Measurements from ENCODE around the gene ST6GALNAC3.
"Not testable (repeated sequence)": the region's sequence is repeated elsewhere in the genome, so short reads cannot be mapped to it uniquely, and the experiment has no call there.

ST6GALNAC3 gene

DNA sequence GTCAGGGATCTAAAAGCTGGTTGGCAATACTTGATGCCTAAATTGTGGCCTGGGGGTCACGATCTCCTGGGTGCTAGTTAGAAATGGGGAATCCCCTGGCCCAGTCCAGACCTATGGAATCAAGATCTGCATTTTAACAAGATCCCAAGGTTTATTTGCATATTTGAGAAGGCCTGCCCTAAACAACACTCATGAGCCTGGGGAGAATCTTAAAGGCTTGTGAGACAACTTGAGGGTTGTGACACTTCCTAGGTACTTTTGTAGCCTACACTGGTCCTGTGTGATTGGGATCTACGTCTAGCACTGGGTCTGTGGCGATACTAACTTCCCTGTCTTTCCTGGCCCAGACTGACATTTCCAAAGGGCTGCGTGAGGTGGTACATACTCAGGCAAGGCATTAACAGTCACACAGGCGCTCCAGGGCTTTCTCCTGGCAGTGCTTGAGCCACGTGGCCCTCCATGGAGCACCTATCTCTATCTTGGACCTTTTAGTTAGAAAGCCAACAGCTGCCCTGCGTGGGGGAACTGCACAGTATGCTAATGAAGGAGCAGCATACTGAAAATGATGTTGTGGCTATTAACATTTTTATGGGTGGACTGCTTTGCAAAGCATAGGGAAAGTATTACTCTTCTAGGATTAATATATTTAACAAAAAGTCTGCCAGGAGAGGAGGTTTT, 263.1 kb downstream of the ST6GALNAC3 start:
- no peak for DNase-seq (ENCODE audit: low read depth, low spot score)

- DNase-seq (ENCODE audit: low read depth, low spot score), result no peak
These were observed 265.5 kb downstream of the ST6GALNAC3 start for GRCh38 chr1:76340056-76340455.

GRCh38 chr1:76341816-76342215, 267.3 kb downstream of the ST6GALNAC3 start:
- not testable (repeated sequence) for DNase-seq (ENCODE audit: low read depth, low spot score)

- DNase-seq (ENCODE audit: low read depth, low spot score), result no peak
These were observed 268.8 kb downstream of the ST6GALNAC3 start for GRCh38 chr1:76343356-76343755.

GRCh38 chr1:76351655-76352054, 277.1 kb downstream of the ST6GALNAC3 start:
- DNase-seq (ENCODE audit: low read depth, low spot score), result no peak

GRCh38 chr1:76352741-76353435, 278.3 kb downstream of the ST6GALNAC3 start:
- no peak for DNase-seq (ENCODE audit: low read depth, low spot score)

DNA sequence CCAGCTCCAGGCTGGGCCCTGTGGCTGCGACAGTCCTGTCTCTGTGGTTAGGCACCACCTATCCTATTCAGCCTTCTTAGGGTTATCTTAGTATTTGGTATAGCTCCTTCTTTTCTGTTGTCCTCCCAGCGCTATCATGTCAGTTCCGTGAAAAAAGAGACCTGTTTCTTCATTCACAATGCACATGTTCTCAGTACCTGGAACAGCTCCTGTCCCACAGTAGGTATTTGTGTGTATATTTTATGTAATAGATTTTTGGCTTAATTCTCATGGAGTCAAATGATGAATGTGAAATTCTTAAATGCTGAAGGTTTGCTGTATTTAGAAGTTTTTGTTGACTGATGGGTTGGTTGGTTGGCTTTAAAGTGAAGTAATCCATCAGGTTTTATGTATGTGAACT, 279.7 kb downstream of the ST6GALNAC3 start:
- DNase-seq (ENCODE audit: low read depth, low spot score), result no peak

DNA sequence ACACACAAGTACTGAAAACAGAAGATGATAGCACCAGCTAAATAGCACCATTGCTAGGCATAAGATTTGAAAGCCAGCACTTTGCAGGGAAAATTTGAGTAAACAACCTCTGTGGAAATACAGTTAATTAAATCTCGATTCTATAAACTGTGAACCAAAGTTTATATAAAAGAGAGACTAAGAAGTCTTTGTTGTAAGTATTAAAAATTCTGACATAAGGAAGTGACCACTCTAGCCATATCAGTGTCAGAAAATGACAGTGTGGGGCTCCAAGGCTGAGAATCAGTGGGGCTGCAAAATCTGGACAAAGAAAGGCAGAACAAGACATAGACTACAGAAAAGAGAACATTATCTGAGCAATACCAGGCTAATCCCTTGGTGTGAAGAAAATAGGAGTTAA, 292.2 kb downstream of the ST6GALNAC3 start:
- DNase-seq (ENCODE audit: low read depth, low spot score), result no peak

DNA sequence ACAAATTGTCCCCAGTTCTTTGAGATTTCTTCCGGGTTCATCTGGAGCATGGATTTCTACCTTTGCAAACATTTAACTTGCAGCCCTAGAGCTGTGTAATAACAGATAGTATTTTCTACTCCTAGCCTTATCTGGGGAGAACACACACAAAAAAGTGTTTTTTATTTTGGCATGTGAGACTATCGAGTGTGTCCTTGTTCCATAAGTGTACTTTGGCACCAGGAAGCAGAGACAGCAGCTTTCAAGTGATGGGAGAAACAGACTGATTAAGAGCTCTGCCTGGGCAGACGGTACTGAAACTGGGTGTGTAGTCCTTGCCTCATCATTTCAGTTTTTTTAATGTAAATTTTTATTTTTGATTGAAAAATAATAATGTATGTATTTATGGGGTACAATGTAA, 297.4 kb downstream of the ST6GALNAC3 start:
- no peak for DNase-seq (ENCODE audit: low read depth, low spot score)

GRCh38 chr1:76374086-76374485, 299.5 kb downstream of the ST6GALNAC3 start:
- DNase-seq (ENCODE audit: low read depth, low spot score), result no peak

GRCh38 chr1:76377247-76377646, 302.7 kb downstream of the ST6GALNAC3 start:
- no peak for DNase-seq (ENCODE audit: low read depth, low spot score)

DNA sequence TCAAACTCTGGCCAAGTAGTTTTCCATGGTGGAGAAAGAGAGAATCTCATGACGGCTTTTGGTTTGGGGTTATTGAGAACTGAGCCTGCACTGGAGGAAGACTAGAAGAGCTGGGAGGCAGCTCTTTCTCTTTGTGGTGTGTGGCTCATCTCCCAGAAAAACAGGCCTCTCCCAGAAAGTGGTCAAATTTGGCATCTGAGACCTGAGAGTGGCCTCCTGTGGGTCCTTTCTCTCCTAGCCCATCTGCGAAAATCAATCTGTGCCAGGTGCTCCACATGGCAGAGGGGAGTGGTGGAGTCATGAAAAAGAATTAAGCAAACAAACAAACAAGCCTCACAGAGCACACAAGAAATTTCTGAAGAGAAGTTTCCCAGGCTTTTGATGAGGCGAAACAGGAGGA, 305.0 kb downstream of the ST6GALNAC3 start:
- no peak for DNase-seq (ENCODE audit: low read depth, low spot score)

GRCh38 chr1:76381450-76382097, 307.0 kb downstream of the ST6GALNAC3 start:
- no peak for DNase-seq (ENCODE audit: low read depth, low spot score)

- DNase-seq (ENCODE audit: low read depth, low spot score), result no peak
These were observed 313.7 kb downstream of the ST6GALNAC3 start for GRCh38 chr1:76388261-76388660.

DNA sequence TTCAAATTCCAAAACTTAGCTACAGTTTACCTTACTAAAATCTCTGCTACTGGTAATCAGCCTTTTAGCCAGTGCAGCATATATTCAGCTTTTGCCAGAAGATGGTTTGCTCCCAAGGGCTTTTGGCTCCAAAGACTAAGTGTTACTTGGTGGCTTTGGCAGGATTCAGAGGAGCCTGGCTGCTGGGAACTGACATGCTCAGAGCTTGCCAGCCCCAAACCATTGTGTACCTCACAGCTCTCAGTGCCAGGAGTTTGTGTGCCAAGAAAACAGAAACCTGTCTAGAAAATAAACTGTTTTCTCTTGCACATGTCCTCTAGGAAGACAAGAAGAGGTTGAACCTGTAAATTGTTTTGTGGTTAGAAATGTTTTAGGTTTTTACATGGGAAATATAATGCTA, 315.9 kb downstream of the ST6GALNAC3 start:
- DNase-seq (ENCODE audit: low read depth, low spot score), result no peak

- DNase-seq (ENCODE audit: low read depth, low spot score), result no peak
These were observed 320.5 kb downstream of the ST6GALNAC3 start for GRCh38 chr1:76395059-76395458.

- no peak for DNase-seq (ENCODE audit: low read depth, low spot score)
These were observed 327.6 kb downstream of the ST6GALNAC3 start for GRCh38 chr1:76402128-76402527.

- no peak for DNase-seq (ENCODE audit: low read depth, low spot score)
These were observed 333.8 kb downstream of the ST6GALNAC3 start for GRCh38 chr1:76408303-76408702.

DNA sequence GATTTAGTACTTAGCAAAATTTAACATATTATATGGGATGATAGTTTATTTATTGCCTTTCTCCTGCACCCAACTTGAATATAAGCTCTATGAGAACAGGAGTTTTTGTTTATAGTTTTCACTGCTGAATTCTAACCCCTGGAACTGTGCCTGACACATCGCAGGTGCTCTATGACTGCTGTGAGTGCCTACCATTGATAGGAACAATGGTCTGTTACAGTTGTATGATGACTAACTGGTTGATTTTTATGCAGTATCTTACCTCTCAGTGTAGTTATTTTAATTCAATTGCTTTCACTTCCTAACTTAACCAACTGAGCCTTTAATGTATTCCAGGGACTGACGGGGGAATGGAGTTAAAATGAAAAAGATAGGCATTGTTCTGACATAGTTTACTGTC, 336.0 kb downstream of the ST6GALNAC3 start:
- DNase-seq (ENCODE audit: low read depth, low spot score), result no peak

GRCh38 chr1:76418531-76418930, 344.0 kb downstream of the ST6GALNAC3 start:
- DNase-seq (ENCODE audit: low read depth, low spot score), result no peak

GRCh38 chr1:76419603-76420002, 345.1 kb downstream of the ST6GALNAC3 start:
- DNase-seq (ENCODE audit: low read depth, low spot score), result no peak

- no peak for DNase-seq (ENCODE audit: low read depth, low spot score)
These were observed 350.9 kb downstream of the ST6GALNAC3 start for GRCh38 chr1:76425201-76426145.

All from ELF-1 (cell line).